HG02610 (cell line): Measurements from ENCODE around the gene UBL5.
"Not testable (repeated sequence)": the region's sequence is repeated elsewhere in the genome, so short reads cannot be mapped to it uniquely, and the experiment has no call there.

Experiments used
- ATAC-seq: cut with Tn5 transposase; IDR thresholded peaks from one replicate; pipeline ENCODE4 v1.9.1; 2021; ENCODE audit warnings: mild to moderate bottlenecking, moderate library complexity; ENCODE audit not compliant: unreplicated experiment

The UBL5 gene

DNA sequence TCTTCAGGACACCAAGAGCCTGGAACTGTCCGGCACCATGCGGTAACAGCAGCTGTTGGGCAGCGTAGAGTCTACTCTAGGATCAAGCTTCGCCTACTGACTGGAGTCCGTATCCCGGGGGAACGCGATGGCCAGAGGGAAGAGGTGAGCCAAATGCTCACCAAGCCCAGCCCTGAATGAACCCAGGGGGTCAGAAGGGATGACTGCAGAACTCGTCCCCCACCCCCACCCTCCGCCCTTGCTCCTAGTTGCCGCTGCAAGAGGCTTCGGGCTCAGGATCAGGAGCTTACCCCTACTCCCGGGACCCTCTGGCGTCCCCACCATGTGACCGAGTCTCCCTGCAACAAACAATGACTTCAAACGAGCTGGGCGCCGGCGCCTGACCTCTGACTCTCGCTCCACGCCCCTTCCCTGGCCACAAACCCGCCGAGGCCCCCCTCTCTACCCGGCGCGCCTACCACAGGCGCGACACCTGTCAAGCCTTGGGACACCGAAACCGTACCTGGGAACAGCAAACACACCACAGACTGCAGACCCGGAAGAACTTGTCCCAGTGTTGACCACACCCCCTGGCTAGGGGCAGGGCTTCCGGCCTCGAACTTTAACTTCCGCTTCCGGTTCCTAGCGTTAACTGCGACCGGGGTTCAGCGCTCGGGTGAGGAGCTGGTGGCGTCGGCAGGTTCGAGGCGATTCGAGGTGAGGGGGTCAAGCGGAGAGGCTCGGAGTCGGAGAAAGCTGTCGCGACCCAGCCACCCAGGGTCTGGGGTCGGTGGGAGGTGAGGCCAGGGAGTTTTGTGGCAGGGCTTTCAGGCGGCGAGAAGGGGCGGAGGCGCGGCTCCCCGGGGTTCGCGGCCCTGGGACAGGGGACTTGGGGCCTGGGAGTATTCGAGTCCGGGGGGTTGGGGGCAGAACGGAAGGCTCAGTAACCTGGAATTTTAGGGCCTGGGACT, at the start of gene UBL5:
TSS of gene UBL5 (plus strand) at position 630 of the 950 bp plus-strand sequence. CDS start 420 bp downstream, outside the sequence.
- peak; percentile 80 for ATAC-seq

DNA sequence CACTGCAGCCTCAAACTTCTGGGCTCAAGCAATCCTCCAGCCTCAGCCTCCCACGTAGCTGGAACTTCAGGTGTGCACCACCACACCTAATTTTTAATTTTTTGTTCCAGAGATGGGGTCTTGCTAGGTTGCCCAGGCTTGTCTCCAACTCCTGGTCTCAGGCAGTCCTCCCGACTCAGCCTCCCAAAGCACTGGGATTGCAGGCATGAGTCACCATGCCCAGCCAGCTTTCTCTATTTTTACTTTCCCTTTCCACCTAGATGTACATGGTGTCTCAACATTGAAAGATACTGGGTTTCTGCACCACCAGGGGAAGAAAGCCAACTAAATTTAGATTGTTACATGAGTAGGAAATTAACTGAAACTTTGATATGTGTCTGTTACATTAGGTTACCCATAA, 45.4 kb upstream of the UBL5 start:
- no peak for ATAC-seq

DNA sequence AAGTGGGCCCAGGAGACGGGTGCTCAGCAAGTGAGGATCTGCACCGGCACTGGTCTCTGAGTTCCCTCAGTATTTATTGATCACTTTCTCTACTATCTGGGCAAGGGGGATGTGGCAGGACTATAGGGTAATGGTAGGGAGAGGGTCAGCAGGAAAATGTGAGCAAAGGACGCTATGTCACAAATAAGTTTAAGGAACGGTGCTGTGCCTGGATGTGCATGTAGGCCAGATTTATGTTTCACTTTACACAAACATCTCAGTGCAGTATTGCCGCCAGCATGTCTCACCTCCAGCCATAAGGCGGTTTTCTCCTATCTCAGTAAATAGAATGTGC, 43.6 kb upstream of the UBL5 start:
- ATAC-seq, result not testable (repeated sequence)

DNA sequence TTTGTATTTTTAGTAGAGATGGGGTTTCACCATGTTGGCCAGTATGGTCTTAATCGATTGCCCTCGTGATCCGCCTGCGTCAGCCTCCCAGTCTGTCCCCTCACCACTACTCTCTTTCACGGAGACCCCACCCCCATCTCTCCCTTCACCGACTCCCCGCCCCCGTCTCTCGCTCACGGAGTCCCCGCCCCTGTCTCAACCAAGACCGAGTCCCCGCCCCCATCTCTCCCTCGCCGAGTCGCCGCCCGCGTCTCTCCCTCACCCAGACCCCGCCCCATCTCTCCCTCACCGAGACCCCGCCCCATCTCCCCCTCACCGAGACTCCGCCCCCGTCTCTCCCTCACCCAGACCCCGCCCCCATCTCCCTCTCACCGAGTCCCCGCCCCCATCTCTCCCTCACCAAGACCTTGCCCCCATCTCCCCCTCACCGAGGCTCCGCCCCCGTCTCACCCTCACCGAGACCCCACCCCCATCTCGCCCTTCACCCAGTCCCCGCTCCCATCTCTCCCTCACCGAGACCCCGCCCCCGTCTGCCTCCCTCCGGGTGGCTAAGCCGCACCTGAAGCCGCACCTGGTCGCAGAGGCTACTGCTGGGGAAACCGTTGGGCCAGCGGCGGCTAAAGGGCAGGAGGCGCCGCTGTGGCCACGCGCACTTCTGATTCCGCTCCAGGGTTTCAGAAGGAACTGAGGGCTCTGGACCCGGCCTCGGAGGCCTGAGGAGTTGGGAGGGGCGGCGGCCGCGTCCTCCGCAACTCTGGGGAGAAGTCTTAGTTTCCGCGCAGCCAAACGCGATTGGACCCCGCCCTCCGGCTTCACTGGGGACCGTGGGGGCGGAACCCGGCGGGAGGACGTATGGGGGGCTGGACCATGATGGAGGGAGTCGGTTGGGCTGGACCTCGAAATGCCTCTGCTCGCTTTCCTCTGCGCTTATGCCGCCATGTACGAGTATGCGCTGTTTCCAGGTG, 42.1 kb upstream of the UBL5 start:
- ATAC-seq, result peak; percentile 58

DNA sequence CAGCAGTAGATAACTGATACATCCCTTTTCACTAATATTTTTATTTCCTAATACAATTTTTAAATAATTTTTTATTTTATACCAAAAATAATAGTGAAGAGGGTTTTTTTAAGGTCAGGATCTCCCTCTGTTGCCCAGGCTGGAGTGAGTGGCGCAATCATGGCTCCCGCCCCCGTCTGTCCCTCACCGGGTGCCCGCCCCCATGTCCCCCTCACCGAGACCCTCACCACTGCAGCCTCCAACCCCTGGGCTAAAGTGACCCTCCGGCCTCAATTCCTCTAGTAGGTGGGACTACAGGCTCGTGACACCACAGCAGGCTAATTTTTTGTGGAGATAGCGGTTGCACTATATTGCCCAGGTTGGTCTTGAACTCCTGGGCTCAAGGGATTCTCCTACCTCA, 41.4 kb upstream of the UBL5 start:
- ATAC-seq, result no peak

DNA sequence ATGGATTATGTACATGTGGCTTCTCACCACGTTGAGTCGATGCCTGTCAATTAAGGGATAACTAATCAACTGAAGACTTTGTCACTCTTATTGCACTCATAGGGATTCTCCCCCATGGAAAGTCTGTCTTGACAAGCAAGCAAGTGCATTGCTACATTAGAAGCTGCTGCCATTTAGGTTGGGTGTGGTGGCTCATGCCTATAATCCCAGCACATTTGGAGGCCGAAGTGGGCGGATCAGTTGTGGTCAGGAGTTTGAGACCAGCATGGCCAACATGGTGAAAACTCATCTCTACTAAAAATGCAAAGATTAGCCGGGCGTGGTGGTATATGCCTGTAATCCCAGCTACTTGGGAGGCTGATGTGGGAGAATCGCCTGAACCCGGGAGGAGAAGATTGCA, 40.9 kb upstream of the UBL5 start:
- ATAC-seq, result no peak

DNA sequence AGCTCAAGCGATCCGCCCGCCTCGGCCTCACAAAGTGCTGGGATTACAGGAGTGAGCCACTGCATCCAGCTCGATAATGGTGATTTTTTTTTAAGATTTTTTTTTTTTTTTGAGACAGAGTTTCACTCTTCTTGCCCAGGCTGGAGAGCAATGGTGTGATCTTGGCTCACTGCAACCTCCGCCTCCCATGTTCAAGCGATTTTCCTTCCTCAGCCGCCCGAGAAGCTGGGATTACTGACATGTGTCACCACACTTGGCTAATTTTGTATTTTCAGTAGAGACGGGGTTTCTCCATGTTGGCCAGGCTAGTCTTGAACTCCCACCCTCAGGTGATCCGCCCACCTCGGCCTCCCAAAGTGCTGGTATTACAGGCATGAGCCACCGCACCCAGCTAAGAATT, 39.1 kb upstream of the UBL5 start:
- ATAC-seq, result not testable (repeated sequence)

DNA sequence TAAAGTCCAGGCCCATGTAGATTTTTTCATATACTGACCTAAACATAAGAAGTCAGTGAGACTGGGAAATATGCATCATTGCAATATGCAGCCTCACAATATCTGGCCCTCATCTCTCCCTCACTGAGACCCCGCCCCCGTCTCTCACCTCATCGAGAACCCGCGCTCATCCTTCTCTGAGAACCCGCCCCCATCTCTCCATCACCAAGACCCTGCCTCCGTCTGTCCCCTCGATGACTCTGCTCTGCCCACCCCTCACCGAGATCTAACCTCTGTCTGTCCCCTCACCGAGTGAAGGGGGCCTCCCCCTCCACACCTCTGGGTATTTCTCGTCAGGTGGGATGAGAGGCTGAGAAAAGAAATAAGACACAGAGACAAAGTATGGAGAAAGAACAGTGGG, 38.7 kb upstream of the UBL5 start:
- ATAC-seq, result no peak

DNA sequence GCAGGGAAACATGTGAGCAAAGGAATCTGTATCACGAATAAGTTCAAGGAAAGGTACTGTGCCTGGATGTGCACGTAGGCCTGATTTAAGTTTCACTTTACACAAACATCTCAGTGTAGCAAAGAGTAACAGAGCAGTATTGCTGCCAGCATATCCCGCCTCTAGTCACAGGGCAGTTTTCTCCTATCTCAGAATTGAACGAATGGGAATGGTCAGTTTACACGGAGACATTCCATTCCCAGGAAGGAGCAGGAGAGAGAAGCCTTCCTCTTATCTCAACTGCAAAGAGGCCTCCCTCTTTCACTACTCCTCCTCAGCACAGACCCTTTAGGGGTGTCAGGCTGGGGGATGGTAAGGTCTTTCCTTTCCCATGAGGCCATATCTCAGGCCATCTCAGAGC, 38.1 kb upstream of the UBL5 start:
- ATAC-seq, result not testable (repeated sequence)

DNA sequence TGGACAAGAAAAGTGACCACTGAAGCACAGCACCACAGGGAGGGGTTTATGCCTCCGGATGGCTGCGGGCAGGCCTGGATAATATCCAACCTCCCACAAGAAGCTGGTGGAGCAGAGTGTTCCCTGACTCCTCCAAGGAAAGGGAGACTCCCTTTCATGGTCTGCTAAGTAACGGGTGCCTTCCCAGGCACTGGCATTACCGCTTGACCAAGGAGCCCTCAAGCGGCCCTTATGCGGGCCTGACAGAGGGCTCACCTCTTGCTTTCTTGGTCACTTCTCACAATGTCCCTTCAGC, 36.7 kb upstream of the UBL5 start:
- not testable (repeated sequence) for ATAC-seq

DNA sequence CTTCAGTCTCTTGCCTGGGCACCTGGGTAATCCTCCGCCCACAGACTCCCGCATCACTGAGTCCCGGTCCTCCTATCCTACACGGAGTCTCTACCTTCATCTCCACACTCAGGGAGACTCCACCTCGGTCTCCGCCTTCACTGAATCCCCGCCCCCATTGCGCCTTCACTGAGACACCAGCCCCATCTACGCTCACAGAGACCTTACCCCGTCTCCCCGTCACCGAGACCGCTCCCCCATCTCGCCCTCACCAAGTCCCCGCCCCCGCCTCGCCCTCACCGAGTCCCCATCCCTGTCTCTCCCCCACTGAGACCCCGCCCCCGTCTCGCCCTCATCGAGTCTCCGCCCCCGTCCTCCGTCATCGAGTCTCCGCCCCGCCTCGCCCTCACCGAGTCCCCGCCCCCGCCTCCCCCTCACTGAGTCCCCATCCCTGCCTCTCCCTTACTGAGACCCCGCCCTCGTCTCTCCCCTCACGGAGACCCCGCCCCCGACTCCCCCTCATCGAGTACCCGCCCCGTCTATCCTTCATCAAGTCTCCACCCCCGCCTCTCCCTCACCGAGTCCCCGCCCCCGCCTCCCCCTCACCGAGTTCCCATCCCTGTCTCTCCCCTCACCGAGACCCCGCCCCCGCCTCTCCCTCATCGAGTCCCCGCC, 36.0 kb upstream of the UBL5 start:
- ATAC-seq, result peak; percentile 36

DNA sequence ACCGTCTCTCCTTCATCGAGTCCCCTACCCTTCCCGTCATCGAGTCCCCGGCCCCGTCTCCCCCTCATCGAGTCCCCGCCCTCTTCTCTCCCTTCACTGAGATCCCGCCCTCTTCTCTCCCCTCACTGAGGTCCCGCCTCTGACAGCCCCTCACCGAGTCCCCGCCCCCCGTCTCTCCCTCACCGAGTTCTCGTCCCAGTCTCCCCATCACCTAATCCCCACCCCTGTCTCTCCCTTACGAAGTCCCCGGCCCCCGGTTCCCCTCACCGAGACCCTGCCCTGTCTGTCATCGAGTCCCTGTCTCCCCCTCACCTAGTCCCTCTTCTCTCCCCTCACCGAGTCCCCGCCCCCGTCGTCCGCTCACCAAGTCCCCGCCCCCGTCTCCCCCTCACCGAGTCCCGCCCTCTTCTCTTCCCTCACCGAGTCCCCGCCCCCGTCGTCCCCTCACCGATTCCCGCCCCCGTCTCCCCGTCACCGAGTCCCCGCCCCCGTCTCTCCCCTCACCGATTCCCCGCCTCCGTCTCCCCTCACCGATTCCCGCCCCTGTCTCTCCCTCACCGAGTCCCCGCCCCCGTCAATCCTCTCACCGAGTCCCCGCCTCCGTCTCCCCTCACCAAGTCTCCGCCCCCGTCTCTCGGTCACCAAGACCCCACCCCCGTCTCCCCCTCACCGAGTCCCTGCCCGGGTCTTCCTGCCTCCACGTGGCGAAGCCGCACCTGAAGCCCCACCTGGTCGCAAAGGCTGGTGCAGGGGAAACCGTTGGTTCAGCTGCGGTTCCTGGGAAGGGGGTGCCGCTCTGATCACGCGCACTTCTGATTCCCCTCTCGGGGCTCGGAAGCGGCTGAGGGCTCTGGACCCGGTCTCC, 35.3 kb upstream of the UBL5 start:
- peak; percentile 38 for ATAC-seq

DNA sequence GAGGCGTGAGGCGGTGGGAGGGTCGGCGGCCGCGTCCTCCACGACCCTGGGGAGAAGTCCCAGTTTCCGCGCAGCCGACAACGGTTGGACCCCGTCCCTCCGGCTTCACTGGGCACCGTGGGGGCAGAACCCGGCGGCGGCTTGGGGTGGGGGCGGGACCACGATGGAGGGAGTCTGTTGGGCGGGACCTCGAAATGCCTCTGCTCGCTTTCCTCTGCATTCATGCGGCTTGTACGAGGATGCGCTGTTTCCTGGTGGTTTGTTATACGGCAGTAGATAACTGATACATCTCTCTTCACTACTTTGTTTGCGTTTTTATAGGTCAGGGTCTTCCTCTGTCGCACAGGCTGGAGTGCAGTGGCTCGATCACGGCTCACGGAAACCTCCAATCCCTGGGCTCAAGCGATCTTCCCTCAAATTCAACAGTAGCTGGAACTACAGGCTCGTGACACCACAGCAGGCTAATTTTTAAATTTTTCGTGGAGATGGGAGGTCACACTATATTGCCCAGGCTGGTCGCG, 34.6 kb upstream of the UBL5 start:
- no peak for ATAC-seq

DNA sequence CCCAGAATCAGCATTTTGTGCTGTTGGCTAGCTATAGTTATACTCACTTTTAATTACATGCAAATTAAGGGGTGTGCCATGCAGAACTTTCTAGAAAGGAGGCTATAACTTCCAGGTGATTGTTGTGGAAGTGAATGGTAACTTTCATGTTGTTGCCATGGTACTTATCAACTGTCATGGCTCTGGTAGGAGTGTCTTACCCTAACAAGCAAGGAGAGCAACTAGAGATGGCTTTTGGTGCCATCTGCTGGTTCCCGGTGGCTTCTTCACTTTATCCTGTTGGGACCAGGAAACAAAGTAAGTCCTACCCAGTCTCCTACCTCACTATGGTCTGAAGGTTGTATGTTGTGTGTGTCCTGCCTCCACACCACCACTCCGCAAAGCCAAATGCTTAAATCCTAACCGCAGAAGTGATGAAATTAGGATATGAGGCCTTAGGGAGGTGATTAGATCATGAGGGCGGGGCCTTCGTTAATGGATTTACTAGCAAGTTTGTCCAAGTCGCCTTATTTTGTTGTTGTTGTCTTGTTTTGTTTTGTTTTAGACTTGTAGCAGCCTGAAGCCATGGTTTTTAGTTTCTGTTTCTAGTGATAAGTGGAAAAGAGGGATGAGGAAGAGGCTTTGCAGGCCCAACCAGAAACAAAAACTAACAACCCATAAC, 31.5 kb upstream of the UBL5 start:
- ATAC-seq, result peak; percentile 49

DNA sequence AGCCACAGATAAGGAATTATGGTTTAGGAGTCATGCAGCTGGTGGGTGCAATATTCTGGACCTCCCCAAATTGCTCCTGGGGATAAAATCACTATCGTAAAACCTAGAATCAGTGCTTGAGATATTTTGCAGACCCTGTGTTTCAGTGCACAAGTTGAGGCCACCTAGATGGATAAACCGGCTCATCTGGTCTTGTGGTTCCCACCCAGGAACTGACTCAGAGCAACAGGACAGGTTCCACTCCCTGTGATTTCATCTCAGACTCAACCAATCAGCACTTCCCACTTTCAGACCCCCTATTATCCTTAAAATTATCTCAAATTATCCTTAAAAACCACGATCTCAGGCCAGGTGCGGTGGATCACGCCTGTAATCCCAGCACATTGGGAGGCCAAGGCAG, 29.8 kb upstream of the UBL5 start:
- ATAC-seq, result no peak

DNA sequence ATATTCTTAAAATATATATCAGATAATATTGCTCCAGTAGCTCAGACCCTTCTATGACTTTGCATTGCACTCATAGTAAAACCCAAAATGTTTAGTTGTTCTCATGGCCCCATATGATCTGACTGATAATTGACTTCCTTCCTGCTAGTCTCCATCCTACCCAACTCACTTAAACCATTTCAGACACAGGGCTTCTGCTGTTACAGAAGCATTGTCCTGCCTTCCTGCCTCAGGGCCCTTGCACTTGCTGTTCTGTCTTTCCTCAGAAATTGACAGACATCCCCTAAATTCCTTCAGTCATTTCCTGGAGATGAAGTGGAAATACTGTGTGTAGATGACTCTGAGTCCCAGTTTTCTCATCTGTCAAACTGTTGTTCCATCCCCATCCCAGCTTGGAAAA, 28.6 kb upstream of the UBL5 start:
- ATAC-seq, result no peak

DNA sequence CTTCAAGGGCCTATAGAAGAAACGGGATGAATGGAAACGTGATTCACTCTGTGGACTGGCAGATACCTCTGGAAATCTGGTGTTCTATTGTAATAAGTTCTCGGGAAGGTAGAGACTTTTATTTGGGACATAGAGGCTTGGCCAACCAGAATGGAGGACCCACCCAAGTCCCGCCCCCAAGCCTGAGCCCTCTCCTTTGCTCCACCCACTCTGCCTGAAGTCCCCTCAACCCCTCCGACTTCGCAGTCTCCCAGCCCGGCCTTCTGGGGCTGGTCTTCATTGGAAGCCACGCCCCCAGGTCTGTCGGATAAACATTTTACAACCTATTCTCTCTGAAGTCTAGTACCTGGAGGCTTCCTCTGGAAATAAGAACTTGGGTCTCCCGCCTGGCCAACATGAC, 25.7 kb upstream of the UBL5 start:
- ATAC-seq, result no peak

DNA sequence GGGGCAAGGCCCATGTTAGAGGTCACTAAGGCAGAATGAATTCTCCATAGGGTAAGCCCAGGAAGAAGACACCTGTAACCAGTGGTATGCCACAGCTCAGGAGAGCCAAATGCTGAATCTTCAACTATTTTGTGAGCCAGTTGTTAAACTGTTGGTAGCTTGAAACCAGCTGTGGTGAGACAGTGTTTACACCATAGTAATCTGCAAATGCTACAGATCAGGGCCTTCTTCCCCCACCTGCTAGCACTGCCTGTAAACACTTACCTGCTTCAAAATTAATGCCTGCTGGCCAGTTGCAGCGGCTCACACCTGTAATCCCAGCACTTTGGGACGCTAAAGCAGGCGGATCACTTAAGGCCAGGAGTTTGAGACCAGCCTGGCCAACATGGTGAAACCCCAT, 20.9 kb upstream of the UBL5 start:
- no peak for ATAC-seq
